Body of pancreas (tissue), 4 donors: ENCODE results near the gene CHADL. TPM values are rescaled to one million over a fixed set of nuclear protein-coding genes. Genes with fewer than 3 reads are reported as not detected.

ENCODE experiments used
- ATAC-seq: fragments of 150-250 bp; one replicate; pipeline ENCODE4 v1.9.1; 2016
- DNase-seq, 4 donors: peaks; one replicate each; pipeline ENCODE4 v3.0.0-alpha.2; 2019
- H3K27ac ChIP-seq, 4 donors: fragments of 200-600 bp; sonication (generic); 1 replicate in 3 of 4; 2 replicates in 1 of 4; pipeline versions ENCODE4 v1.5.1 to v1.6.1; 2016 to 2019; ENCODE audit warnings: mild to moderate bottlenecking in 1 of 4, mixed read lengths in 1 of 4, moderate library complexity in 1 of 4
- H3K27me3 ChIP-seq, 2 donors: fragments of 200-600 bp; sonication (generic); one replicate each; pipeline ENCODE4 v1.6.0; 2016; ENCODE audit warnings: mild to moderate bottlenecking in 1 of 2
- H3K36me3 ChIP-seq, 2 donors: fragments of 200-600 bp; sonication (generic); replicated peaks in 1 of 2; 2 replicates each; pipeline ENCODE4 v1.5.1; 2016; ENCODE audit warnings: low read depth in 2 of 2; ENCODE audit not compliant: insufficient read depth in 1 of 2
- H3K4me1 ChIP-seq: fragments of 200-600 bp; sonication (generic); one replicate; pipeline ENCODE4 v1.6.0; 2016
- H3K4me3 ChIP-seq, 2 donors: fragments of 200-600 bp; sonication (generic); 1 replicate in 1 of 2; 2 replicates in 1 of 2; pipeline ENCODE4 v1.5.1; 2016 to 2019
- H3K9me3 ChIP-seq, 3 donors: fragments of 200-600 bp; sonication (generic); 1 replicate in 2 of 3; 2 replicates in 1 of 3; pipeline ENCODE4 v1.5.1; 2016
- POLR2A ChIP-seq, 3 donors: fragments of 450-650 bp; IDR thresholded peaks; one replicate each; pipeline ENCODE4 v1.6.1; 2016; ENCODE audit warnings: antibody characterized with exemption in 3 of 3, mild to moderate bottlenecking in 2 of 3
- WGBS, 2 donors: methylation state at CpG; one replicate each; pipeline ENCODE4 v1.1.5; 2017; 5-methylcytosine and 5-hydroxymethylcytosine counted together
- intact Hi-C: fragments of 100-400 bp; cut with DNase I; formaldehyde crosslinking; loops from one replicate; pipeline ENCODE4 v1.15.1; 2023
- total RNA-seq, 2 donors: library from RNA; depleted of rRNA; stranded (reverse); fragments of >200 nt; gene quantifications; one replicate each; pipeline ENCODE4 v1.1.0, GENCODE V29; 2016
- TF ChIP-seq, protein P1 (sequence below), 7 experiments: fragments of 450-650 bp in 4 of 7; fragments of 200-600 bp in 3 of 7; sonication (generic) in 3 of 7; IDR thresholded peaks; one replicate each; pipeline ENCODE4 v1.5.1; 2016 to 2019; ENCODE audit warnings: antibody characterized with exemption in 7 of 7

Gene CHADL
- total RNA-seq, 2 donors from 2014 or later = 1.8 to 6.3 TPM

DNA sequence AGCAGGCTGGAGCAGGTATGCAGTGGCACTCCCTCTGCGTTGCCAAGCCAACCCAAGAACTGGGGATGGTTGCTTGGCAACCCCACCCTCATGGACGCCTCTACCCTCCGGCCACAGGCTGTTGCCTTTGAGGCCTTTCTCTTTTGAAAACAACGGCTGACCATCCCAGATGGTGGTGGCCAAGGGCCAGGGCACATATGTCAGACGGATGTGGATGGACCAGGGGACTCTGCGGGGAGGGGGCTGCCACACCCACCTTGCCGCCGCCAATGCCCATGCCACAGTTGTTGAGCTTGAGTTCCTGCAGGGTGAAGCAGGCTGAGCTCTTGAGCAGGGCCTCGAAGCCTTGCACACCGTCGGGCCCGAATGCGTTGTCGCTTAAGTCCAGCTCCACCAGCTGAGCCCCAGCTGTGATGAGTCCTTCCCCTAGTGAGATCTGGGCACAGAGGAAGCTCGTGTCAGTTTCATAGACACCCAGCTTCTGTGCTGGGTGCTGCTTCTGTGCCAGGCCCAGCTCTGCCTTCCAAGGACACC lies 23.7 kb upstream of the CHADL start:
- H3K27me3 ChIP-seq = no peaks in the 10 kb centered on the region
- WGBS, 2 donors = 92 to 93% methylated on average over 12 to 15 of the region's 15 CpGs
- no peaks in the 10 kb centered on the region for H3K9me3 ChIP-seq
- peak; percentile 24 for ATAC-seq
- H3K27ac ChIP-seq = no peak overlapping the region
- peak in 2 of 4 donors; percentile 16 to 26 for DNase-seq
- H3K4me3 ChIP-seq = no peak overlapping the region
- no peak for TF ChIP-seq POLR2A (IDR thresholded peaks at IDR 0.05)
- TF ChIP-seq, protein P1, sequence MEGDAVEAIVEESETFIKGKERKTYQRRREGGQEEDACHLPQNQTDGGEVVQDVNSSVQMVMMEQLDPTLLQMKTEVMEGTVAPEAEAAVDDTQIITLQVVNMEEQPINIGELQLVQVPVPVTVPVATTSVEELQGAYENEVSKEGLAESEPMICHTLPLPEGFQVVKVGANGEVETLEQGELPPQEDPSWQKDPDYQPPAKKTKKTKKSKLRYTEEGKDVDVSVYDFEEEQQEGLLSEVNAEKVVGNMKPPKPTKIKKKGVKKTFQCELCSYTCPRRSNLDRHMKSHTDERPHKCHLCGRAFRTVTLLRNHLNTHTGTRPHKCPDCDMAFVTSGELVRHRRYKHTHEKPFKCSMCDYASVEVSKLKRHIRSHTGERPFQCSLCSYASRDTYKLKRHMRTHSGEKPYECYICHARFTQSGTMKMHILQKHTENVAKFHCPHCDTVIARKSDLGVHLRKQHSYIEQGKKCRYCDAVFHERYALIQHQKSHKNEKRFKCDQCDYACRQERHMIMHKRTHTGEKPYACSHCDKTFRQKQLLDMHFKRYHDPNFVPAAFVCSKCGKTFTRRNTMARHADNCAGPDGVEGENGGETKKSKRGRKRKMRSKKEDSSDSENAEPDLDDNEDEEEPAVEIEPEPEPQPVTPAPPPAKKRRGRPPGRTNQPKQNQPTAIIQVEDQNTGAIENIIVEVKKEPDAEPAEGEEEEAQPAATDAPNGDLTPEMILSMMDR (IDR thresholded peaks at IDR 0.05) = no peak
- H3K36me3 ChIP-seq = peaks cover 22 to 46% of the 10 kb centered on the region in 2 donors
- no peaks in the 10 kb centered on the region for H3K4me1 ChIP-seq
- intact Hi-C loops = no loop called here

DNA sequence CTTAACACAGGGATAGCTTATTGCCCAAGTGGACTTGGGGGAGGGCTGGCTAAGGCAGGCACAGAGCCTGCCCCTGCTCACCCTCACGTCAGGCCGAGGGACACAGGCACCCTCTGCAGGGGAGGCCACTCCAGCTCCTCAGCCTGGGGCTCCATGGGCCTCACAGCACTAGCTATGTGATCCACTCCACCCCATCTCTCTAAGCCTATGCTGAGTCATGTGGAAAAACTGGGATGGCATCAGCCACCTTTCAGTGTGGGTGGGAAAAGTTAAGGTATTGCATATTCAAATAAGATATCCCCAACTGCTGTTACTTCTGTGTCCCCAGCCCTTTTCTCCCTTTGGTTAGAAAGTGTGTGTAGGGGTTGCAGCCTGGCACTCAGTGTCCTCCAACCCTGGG lies 23.0 kb upstream of the CHADL start:
- no peak overlapping the region for H3K27ac ChIP-seq
- peaks cover 22 to 44% of the 10 kb centered on the region in 2 donors for H3K36me3 ChIP-seq
- DNase-seq (no peak), ATAC-seq (no peak)
- H3K4me3 ChIP-seq = no peak overlapping the region
- TF ChIP-seq, protein P1 (IDR thresholded peaks at IDR 0.05) = no peak
- no peak for TF ChIP-seq POLR2A (IDR thresholded peaks at IDR 0.05)
- no peaks in the 10 kb centered on the region for H3K27me3 ChIP-seq
- H3K4me1 ChIP-seq = no peaks in the 10 kb centered on the region
- no peaks in the 10 kb centered on the region for H3K9me3 ChIP-seq
- intact Hi-C loops = no loop called here
- WGBS, 2 donors = 96 to 100% methylated on average over 2 of the region's 2 CpGs

DNA sequence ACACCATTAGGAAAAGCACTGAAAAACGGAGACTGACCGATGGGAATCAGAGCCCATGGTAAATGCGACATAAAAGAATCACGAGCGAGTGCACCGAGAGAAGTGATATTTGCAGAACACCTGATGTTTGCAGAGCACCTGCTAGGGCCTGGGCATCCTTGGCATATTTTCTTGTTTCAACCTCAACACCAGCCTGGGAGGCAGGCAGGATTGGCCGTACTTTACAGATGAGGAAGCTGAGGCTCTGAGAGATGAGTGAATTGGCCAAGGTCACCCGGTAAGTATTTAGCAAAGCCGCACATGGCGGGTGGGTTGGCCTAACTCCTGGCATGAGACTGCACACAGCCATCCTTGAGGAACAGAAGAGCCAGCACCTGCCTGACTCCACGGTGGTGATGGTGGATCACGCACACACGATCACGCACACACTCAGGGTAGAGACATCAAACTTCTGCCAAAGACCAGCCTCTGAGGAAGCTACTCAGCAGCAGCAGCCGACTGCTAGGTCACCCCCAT lies 21.6 kb upstream of the CHADL start:
- Histone ChIP-seq H3K4me3 (no peak overlapping the region), H3K27ac (no peak overlapping the region), H3K36me3 (peaks cover 22 to 41% of the 10 kb centered on the region in 2 donors), H3K27me3 (no peaks in the 10 kb centered on the region), H3K4me1 (no peaks in the 10 kb centered on the region), H3K9me3 (no peaks in the 10 kb centered on the region)
- ATAC-seq = no peak
- 88 to 90% methylated on average over 14 to 15 of the region's 15 CpGs for WGBS, 2 donors
- TF ChIP-seq POLR2A (IDR thresholded peaks at IDR 0.05) = no peak
- TF ChIP-seq, protein P1 (IDR thresholded peaks at IDR 0.05) = no peak
- DNase-seq = no peak
- intact Hi-C loops = no loop called here

DNA sequence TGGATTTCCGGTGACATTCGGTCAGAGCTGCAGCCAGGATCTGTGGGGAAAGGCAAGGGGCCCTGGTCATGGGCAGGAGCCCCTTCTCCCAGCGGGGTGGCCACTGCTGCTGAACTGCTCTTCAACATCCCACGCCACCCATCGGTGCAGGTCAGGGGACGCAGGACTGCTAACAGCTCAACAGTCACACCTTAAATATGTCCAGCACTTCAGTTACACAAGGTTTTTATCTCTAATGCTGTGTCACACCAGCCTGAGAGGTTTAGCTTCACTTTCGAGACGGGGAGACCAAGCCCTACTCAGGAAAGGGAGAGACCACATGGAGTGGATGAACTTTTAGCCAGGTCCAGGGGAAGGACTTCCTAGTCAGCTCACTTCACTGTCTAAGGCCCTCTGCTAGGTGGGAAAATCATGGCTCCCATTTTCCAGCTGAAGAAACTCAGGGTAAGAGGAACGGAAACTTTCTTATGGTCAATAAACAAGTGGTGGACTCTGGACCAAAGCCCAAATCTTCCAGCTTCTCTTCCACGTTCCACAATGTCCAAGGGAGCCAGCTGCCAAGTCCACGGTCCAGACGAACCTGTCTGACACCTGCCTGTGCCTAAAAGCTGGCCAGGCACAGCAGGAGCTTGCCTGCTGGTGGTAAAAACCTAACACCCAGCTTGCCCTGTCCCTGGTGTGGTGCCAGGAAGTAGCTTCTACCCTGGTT lies 21.0 kb upstream of the CHADL start:
- H3K27me3 ChIP-seq = no peaks in the 10 kb centered on the region
- no peaks in the 10 kb centered on the region for H3K4me1 ChIP-seq
- DNase-seq (no peak), ATAC-seq (no peak)
- 73 to 75% methylated on average over 12 of the region's 12 CpGs for WGBS, 2 donors
- no peaks in the 10 kb centered on the region for H3K9me3 ChIP-seq
- no peak overlapping the region for H3K4me3 ChIP-seq
- H3K36me3 ChIP-seq = peaks cover 22 to 43% of the 10 kb centered on the region in 2 donors
- no peak overlapping the region for H3K27ac ChIP-seq
- TF ChIP-seq, protein P1 (IDR thresholded peaks at IDR 0.05) = no peak
- TF ChIP-seq POLR2A (IDR thresholded peaks at IDR 0.05) = no peak
- intact Hi-C loops = no loop called here
